ENCODE results near the gene CLTRN.

CLTRN gene

GRCh38 chrX:15646543-15646942, 18.1 kb downstream of the CLTRN start:
- no peak overlapping the region for H3K4me3 ChIP-seq (replicated peaks; ENCODE audit: low read depth, low read length)
- no peak for TF ChIP-seq CTCF (IDR thresholded peaks at IDR 0.05; ENCODE audit: low read depth, low read length, missing control alignments)
- DNase-seq (ENCODE audit: extremely low read depth, low read depth): no peak

DNA sequence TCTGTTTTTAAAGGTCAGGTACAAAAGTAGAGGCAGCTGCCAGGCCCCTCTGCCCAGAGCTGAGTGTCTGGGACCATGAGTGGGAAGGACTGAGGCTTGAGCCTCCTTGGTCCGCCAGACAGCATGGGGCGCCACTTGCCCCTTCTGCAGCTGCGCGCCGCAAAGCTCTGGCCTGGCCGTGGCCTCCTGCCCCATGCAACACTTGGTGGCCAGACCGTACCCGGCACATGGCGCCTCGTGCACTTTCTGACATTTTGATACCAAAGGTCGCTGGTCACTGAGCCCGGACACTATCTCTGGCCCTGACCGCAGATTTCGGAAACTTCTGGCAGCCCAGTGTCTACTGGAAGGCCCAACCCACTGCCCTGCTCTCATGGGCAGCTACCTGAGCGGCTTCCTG, 18.6 kb downstream of the CLTRN start:
- TF ChIP-seq CTCF (IDR thresholded peaks at IDR 0.05; ENCODE audit: low read depth, low read length, missing control alignments): no peak
- DNase-seq (ENCODE audit: extremely low read depth, low read depth): no peak
- no peak overlapping the region for H3K4me3 ChIP-seq (replicated peaks; ENCODE audit: low read depth, low read length)

GRCh38 chrX:15645266-15645665, 19.3 kb downstream of the CLTRN start:
- DNase-seq (ENCODE audit: extremely low read depth, low read depth): no peak

GRCh38 chrX:15644560-15644872, 20.1 kb downstream of the CLTRN start:
- DNase-seq (ENCODE audit: extremely low read depth, low read depth): no peak
- no peak overlapping the region for H3K4me3 ChIP-seq (replicated peaks; ENCODE audit: low read depth, low read length)
- no peak for TF ChIP-seq CTCF (IDR thresholded peaks at IDR 0.05; ENCODE audit: low read depth, low read length, missing control alignments)

More at GRCh38 chrX:15645266-15645665, 19.3 kb downstream of the CLTRN start:
- H3K4me3 ChIP-seq (replicated peaks; ENCODE audit: low read depth, low read length): no peak overlapping the region
- no peak for TF ChIP-seq CTCF (IDR thresholded peaks at IDR 0.05; ENCODE audit: low read depth, low read length, missing control alignments)

DNA sequence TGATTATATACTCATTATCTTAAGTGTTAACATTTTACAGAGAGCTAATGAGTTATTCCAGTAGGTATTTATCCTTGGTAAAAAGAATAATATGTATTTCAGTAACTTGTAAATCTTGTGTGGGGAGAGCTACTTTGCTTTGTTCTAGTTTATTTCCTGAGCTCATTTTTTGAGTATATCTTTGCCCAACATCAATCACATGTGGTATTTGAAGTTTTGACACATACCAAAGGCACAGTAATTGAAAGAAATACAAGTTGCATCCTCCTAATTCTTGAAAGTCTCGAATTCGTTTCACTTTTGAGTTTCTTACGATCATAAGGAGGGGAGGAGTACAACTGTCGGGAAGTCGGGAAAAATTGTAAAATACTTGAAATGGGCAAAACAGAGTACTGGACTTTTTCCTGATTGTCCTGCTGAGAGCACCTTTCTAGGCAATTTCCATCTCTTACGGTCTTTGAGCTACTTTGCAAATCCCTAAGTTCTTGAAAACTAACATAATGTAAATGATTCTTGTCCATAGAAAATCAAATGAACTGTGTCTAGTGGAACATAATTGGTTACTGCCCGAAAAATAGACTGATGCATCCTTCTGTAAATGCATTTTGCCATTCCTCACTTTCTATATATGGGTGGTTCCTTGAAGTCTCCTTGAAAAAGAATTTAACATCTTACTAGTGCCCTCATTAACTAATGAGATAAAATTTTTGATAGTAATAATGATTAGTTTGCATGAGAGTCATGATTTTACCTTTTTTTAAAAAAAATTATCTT, 20.6 kb downstream of the CLTRN start:
- H3K4me3 ChIP-seq (replicated peaks; ENCODE audit: low read depth, low read length): no peak overlapping the region
- no peak for DNase-seq (ENCODE audit: extremely low read depth, low read depth)
- no peak for TF ChIP-seq CTCF (IDR thresholded peaks at IDR 0.05; ENCODE audit: low read depth, low read length, missing control alignments)

- TF ChIP-seq CTCF (IDR thresholded peaks at IDR 0.05; ENCODE audit: low read depth, low read length, missing control alignments): no peak
- no peak overlapping the region for H3K4me3 ChIP-seq (replicated peaks; ENCODE audit: low read depth, low read length)
- no peak for DNase-seq (ENCODE audit: extremely low read depth, low read depth)
These were observed 33.0 kb downstream of the CLTRN start for GRCh38 chrX:15631637-15632036.

GRCh38 chrX:15623054-15623453, 41.6 kb downstream of the CLTRN start:
- TF ChIP-seq CTCF (IDR thresholded peaks at IDR 0.05; ENCODE audit: low read depth, low read length, missing control alignments): no peak
- DNase-seq (ENCODE audit: extremely low read depth, low read depth): no peak

More at GRCh38 chrX:15623054-15623453, 41.6 kb downstream of the CLTRN start:
- H3K4me3 ChIP-seq (replicated peaks; ENCODE audit: low read depth, low read length): no peak overlapping the region
